Transverse colon (tissue), 4 donors: Measurements from ENCODE around the gene MED25.

ENCODE experiments used
- EP300 ChIP-seq: sonication (generic); formaldehyde crosslinking; IDR thresholded peaks from one replicate; pipeline ENCODE4 v1.6.1; 2017; ENCODE audit warnings: antibody characterized with exemption, low read depth
- POLR2A ChIP-seq: fragments of 450-650 bp; IDR thresholded peaks from one replicate; pipeline ENCODE4 v1.6.1; 2016; ENCODE audit warnings: antibody characterized with exemption, mild to moderate bottlenecking, moderate library complexity
- POLR2AphosphoS5 ChIP-seq, 3 donors: sonication (generic); formaldehyde crosslinking; IDR thresholded peaks; one replicate each; pipeline ENCODE4 v1.6.1; 2016; ENCODE audit warnings: antibody characterized with exemption in 3 of 3
- TF ChIP-seq, protein P1 (sequence below), 5 experiments: fragments of 200-600 bp in 3 of 5; fragments of 450-650 bp in 2 of 5; sonication (generic) in 3 of 5; IDR thresholded peaks; 1 replicate in 2 of 5; 2 replicates in 3 of 5; pipeline ENCODE4 v1.5.1; 2016 to 2017; ENCODE audit warnings: antibody characterized with exemption in 5 of 5, inconsistent platforms in 3 of 5, mild to moderate bottlenecking in 2 of 5, moderate library complexity in 1 of 5

DNA sequence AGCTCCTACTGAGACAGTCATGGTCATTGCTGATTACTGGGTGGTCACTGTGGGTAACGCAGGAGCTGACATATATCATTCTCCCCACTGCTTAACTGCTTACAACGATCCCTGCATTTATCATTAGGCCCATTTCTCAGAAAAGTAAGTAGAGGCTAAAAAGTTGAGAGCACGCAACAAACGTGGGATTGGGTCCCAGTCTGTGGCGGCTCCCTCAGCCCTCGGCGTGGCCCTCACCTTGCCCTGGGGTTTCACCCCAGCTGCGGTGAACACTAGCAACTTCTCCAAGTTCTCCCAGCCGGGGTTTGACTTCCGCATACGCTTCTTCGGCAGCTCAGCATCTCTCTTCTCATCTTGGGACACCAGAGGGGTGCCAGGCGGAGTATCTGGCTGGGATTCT, 46.8 kb downstream of the MED25 start:
- TF ChIP-seq POLR2A (no peak), POLR2AphosphoS5 (IDR thresholded peaks at IDR 0.05) (no peak), EP300 (no peak)
- TF ChIP-seq, protein P1, sequence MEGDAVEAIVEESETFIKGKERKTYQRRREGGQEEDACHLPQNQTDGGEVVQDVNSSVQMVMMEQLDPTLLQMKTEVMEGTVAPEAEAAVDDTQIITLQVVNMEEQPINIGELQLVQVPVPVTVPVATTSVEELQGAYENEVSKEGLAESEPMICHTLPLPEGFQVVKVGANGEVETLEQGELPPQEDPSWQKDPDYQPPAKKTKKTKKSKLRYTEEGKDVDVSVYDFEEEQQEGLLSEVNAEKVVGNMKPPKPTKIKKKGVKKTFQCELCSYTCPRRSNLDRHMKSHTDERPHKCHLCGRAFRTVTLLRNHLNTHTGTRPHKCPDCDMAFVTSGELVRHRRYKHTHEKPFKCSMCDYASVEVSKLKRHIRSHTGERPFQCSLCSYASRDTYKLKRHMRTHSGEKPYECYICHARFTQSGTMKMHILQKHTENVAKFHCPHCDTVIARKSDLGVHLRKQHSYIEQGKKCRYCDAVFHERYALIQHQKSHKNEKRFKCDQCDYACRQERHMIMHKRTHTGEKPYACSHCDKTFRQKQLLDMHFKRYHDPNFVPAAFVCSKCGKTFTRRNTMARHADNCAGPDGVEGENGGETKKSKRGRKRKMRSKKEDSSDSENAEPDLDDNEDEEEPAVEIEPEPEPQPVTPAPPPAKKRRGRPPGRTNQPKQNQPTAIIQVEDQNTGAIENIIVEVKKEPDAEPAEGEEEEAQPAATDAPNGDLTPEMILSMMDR (IDR thresholded peaks at IDR 0.05): no peak
